ENCODE results near the gene RPL29. TPM values are rescaled to one million over a fixed set of nuclear protein-coding genes. Genes with fewer than 3 reads are reported as not detected.

The RPL29 gene
- total and polyA plus RNA-seq, 2 of the 13 experiments (the other 11 are each of a cell fraction or from before 2014, with no cell fraction given): 1,348 to 2,263 TPM

GRCh38 chr3:51982352-51982837 lies 13.3 kb downstream of the RPL29 start (continued):
- TF ChIP-seq AFF4 (CRISPR knock-in tag; IDR thresholded peaks at IDR 0.05): 0 out of 2 replicates have a peak, but pooled peaks have one; percentile 49
- TF ChIP-seq MIER2 (CRISPR knock-in tag; IDR thresholded peaks at IDR 0.05): 0 out of 2 replicates have a peak, but pooled peaks have one; percentile 54
- no peak for TF ChIP-seq TEAD2 (CRISPR knock-in tag; IDR thresholded peaks at IDR 0.05)
- no peak for TF ChIP-seq GFI1 (CRISPR knock-in tag; IDR thresholded peaks at IDR 0.05; ENCODE audit: borderline replicate concordance)
- TF ChIP-seq ZNF251 (CRISPR knock-in tag; IDR thresholded peaks at IDR 0.05): no peak
- peak; percentile 70; the same call in 1 of the 2 replicates for TF ChIP-seq ZBTB43 (CRISPR knock-in tag; conservative IDR thresholded peaks at IDR 0.05)
- no peak for TF ChIP-seq ZBTB1 (CRISPR knock-in tag; IDR thresholded peaks at IDR 0.05; ENCODE audit: borderline replicate concordance)
- TF ChIP-seq HDAC1 (CRISPR knock-in tag; IDR thresholded peaks at IDR 0.05): peak; percentile 50
- no peak for TF ChIP-seq HNRNPH1 (optimal IDR thresholded peaks at IDR 0.05; ENCODE audit: low read depth, low read length)
- TF ChIP-seq ZNF3 (CRISPR knock-in tag; IDR thresholded peaks at IDR 0.05): no peak
- no peak for TF ChIP-seq HOXA5 (CRISPR knock-in tag; IDR thresholded peaks at IDR 0.05)
- 0 out of 2 replicates have a peak, but pooled peaks have one; percentile 10 for TF ChIP-seq GPN1 (CRISPR knock-in tag; IDR thresholded peaks at IDR 0.05; ENCODE audit: borderline replicate concordance)
- TF ChIP-seq HNRNPK (IDR thresholded peaks at IDR 0.05; ENCODE audit: low read depth, low read length, poor library complexity, severe bottlenecking): no peak
- TF ChIP-seq PATZ1 (CRISPR knock-in tag; IDR thresholded peaks at IDR 0.05): peak; percentile 87
- no peak for TF ChIP-seq ZNF839 (CRISPR knock-in tag; IDR thresholded peaks at IDR 0.05; ENCODE audit: borderline replicate concordance)
- no peak; the same call in 1 of the 2 replicates for TF ChIP-seq ZBTB14 (CRISPR knock-in tag; IDR thresholded peaks at IDR 0.05)
- no peak for TF ChIP-seq SRSF1 (optimal IDR thresholded peaks at IDR 0.05; ENCODE audit: low read depth, low read length)
- TF ChIP-seq ZFY (CRISPR knock-in tag; IDR thresholded peaks at IDR 0.05): no peak
- peak; percentile 79; the same call in 1 of the 2 replicates for TF ChIP-seq ESRRA (CRISPR knock-in tag; IDR thresholded peaks at IDR 0.05; ENCODE audit: low read depth)
- TF ChIP-seq ZNF564 (CRISPR knock-in tag; IDR thresholded peaks at IDR 0.05): no peak
- TF ChIP-seq FOXK2 (IDR thresholded peaks at IDR 0.05): no peak
- TF ChIP-seq ZNF780A (CRISPR knock-in tag; IDR thresholded peaks at IDR 0.05): no peak
- peak; percentile 58 for TF ChIP-seq PHF20 (CRISPR knock-in tag; IDR thresholded peaks at IDR 0.05)
- TF ChIP-seq ZNF761 (CRISPR knock-in tag; conservative IDR thresholded peaks at IDR 0.05): no peak; the same call in 1 of the 2 replicates

Data from HepG2 (cell line).